A673 (cell line): ENCODE measurements around the gene COA3.

Source experiments
- EZH2 ChIP-seq: fragments of 200-600 bp; sonication (generic); IDR thresholded peaks from 2 replicates; pipeline ENCODE4 v1.6.1; 2017; ENCODE audit warnings: borderline replicate concordance, low read depth, mild to moderate bottlenecking, mixed read lengths, antibody characterized with exemption, low read length; ENCODE audit not compliant: poor library complexity, severe bottlenecking
- TF ChIP-seq, protein P1 (sequence below): fragments of 300-800, 200-600 bp; sonication (generic); conservative IDR thresholded peaks from 2 replicates; pipeline ENCODE4 v1.5.1; 2017; ENCODE audit warnings: low read depth, mild to moderate bottlenecking, antibody characterized with exemption, low read length, moderate library complexity, mixed read lengths

DNA sequence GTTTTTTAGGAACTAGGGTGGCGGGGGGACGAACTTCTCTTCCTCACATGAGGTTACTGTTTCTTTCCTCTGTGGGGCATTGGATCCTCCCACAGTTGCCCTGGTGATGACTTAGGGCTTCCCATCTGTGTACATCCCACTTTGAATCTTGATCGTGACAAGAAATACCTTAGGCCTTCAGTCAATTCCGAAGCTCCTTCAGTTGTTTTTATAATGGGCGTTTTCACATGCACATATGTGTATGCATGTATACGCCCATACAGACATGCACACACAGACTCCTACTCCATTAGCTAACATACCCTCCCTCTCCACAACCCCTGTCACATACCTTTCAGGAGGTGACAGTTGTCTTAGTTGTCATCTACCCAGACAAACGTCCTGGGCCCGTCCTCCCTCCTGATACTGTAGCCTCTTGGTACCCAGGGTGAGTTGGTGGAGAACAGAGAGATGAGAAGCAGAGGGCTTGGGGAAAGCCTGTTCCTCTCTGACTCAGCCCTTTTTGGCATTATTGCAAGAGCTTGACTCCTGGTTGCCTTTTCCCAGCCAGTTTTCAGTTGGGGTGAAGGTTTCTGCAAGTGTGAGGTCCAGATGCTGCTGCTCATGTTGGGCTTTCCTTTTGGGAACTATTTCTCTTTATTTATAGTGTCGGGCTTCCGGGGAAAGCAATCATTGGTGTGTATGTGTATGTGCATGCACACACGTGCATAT, 43.6 kb upstream of the COA3 start:
- TF ChIP-seq, protein P1, sequence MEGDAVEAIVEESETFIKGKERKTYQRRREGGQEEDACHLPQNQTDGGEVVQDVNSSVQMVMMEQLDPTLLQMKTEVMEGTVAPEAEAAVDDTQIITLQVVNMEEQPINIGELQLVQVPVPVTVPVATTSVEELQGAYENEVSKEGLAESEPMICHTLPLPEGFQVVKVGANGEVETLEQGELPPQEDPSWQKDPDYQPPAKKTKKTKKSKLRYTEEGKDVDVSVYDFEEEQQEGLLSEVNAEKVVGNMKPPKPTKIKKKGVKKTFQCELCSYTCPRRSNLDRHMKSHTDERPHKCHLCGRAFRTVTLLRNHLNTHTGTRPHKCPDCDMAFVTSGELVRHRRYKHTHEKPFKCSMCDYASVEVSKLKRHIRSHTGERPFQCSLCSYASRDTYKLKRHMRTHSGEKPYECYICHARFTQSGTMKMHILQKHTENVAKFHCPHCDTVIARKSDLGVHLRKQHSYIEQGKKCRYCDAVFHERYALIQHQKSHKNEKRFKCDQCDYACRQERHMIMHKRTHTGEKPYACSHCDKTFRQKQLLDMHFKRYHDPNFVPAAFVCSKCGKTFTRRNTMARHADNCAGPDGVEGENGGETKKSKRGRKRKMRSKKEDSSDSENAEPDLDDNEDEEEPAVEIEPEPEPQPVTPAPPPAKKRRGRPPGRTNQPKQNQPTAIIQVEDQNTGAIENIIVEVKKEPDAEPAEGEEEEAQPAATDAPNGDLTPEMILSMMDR: no peak
- TF ChIP-seq EZH2: no peak
